BE2C (cell line): ENCODE results near the gene AFF4.

ENCODE experiments used
- DNase-seq: peaks from one replicate; pipeline ENCODE4 v3.0.0-alpha.2; 2020
- H3K27me3 ChIP-seq: fragments of 250-450 bp; sonication (Bioruptor Pico); 2 replicates; pipeline ENCODE4 v1.5.1; 2020; ENCODE audit warnings: mild to moderate bottlenecking
- H3K36me3 ChIP-seq: fragments of 250-450 bp; sonication (Bioruptor Pico); 2 replicates; pipeline ENCODE4 v1.5.1; 2020; ENCODE audit warnings: mild to moderate bottlenecking
- H3K4me1 ChIP-seq: fragments of 250-450 bp; sonication (Bioruptor Pico); 2 replicates; pipeline ENCODE4 v1.5.1; 2020
- H3K4me3 ChIP-seq: 2 replicates; pipeline ENCODE4 v1.5.1; 2011; ENCODE audit warnings: low read depth, low read length
- H3K9me3 ChIP-seq: fragments of 250-450 bp; sonication (Bioruptor Pico); 2 replicates; pipeline ENCODE4 v1.5.1; 2020
- TF ChIP-seq, protein P1 (sequence below): IDR thresholded peaks from 2 replicates; pipeline ENCODE4 v1.5.1; 2012; ENCODE audit warnings: mild to moderate bottlenecking, low read depth, low read length

Gene AFF4

DNA sequence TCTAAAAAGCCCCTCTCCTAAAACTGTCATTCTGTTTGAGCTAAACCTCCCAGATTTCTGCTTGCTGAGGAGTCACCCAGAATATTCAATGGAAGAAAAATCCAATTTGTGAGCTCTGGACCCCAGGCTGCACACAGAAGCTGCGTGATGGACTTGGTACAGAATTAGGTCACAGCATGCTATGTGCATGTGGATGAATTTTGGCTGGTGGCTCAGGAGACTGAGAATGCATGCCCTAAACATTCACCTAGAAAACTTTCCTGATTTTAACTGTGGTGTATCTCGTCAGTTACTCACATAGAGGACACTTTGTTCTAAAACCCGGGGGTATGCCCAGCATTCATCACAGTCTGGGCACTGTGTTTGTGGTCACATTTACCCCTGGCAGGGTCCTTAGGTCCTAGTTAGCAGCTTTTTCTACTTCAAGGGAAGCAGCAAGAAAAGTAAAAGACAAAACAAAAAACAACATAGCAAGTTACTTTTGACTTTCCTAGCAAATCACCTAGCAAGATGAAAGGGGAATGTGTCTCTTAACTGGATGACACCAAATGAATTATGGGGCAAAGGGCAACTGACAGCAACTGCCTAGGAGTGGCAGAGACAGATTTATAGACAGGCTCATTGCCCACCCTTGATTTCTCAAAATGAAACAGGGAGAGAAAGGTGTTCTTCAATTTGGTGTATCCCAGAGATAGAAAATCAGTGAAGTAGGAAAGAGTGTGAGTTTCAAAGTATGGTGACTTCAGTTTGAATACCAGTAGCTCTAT is 124.7 kb downstream of the AFF4 start:
- Histone ChIP-seq H3K4me1 (no peaks in the 10 kb centered on the region), H3K9me3 (no peaks in the 10 kb centered on the region), H3K4me3 (no peak overlapping the region), H3K36me3 (no peaks in the 10 kb centered on the region), H3K27me3 (no peaks in the 10 kb centered on the region)
- TF ChIP-seq, protein P1, sequence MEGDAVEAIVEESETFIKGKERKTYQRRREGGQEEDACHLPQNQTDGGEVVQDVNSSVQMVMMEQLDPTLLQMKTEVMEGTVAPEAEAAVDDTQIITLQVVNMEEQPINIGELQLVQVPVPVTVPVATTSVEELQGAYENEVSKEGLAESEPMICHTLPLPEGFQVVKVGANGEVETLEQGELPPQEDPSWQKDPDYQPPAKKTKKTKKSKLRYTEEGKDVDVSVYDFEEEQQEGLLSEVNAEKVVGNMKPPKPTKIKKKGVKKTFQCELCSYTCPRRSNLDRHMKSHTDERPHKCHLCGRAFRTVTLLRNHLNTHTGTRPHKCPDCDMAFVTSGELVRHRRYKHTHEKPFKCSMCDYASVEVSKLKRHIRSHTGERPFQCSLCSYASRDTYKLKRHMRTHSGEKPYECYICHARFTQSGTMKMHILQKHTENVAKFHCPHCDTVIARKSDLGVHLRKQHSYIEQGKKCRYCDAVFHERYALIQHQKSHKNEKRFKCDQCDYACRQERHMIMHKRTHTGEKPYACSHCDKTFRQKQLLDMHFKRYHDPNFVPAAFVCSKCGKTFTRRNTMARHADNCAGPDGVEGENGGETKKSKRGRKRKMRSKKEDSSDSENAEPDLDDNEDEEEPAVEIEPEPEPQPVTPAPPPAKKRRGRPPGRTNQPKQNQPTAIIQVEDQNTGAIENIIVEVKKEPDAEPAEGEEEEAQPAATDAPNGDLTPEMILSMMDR = no peak
- DNase-seq = no peak

DNA sequence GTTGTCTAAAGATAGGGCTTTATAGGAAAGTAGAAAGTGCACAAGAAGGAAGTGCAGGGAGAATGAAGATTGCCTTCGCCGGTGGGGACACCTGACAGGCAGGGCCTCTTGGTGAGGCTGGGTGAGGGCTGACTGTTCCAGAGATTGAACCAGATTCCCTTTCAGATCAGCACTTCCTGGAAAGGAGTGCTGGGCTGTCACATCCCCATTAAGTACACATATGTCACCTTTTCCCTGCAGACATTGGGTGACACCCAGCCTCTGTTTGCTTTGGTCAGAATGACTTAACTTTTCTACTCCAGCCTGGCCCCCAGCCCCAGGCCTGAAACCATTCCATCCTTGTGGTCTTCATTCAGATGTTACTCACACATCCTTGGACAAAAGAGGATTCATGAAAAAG is 125.6 kb downstream of the AFF4 start:
- TF ChIP-seq, protein P1 = no peak
- H3K4me3 ChIP-seq = no peak overlapping the region
- no peaks in the 10 kb centered on the region for H3K9me3 ChIP-seq
- H3K4me1 ChIP-seq = no peaks in the 10 kb centered on the region
- no peak for DNase-seq
- H3K36me3 ChIP-seq = no peaks in the 10 kb centered on the region
- H3K27me3 ChIP-seq = no peaks in the 10 kb centered on the region

DNA sequence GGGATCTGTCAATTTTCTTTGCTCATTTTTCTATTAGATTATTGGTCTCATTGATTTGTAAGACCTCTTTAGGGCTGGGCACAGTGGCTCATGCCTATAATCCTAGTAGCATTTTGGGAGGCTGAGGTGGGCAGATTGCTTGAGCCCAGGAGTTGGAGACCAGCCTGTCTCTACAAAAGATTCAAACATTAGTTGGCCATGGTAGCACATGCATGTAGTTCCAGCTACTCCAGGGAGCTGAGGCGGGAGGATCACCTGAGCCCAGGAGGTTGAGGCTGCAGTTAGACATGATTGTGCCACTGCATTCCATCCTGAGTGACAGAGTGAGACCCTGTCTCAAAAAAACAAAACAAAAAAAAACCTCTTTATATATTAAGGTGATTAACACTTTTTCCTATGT is 126.6 kb downstream of the AFF4 start:
- Histone ChIP-seq H3K9me3 (no peaks in the 10 kb centered on the region), H3K27me3 (no peaks in the 10 kb centered on the region), H3K36me3 (no peaks in the 10 kb centered on the region), H3K4me1 (no peaks in the 10 kb centered on the region), H3K4me3 (no peak overlapping the region)
- TF ChIP-seq, protein P1 = no peak
- DNase-seq = no peak

DNA sequence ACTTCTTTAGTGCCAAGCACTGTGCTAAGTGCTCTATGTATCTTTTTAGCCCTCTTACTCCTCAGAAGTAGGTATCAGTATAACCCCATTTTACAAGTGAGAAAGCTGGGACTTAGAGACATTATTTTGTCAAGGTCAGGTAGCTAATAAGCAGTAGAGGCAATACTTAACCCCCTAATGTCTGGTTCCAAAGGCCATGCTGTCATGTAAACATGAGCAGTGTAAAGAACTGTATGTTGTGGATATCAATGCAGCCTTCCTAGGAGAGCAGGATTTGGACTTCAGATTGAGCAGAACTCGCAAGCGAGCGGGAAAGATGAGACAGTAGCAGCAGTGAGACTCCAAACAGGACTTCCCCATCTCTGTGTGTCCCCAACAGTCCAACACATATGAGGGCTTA is 129.4 kb downstream of the AFF4 start:
- no peaks in the 10 kb centered on the region for H3K27me3 ChIP-seq
- no peaks in the 10 kb centered on the region for H3K36me3 ChIP-seq
- H3K9me3 ChIP-seq = no peaks in the 10 kb centered on the region
- no peak for DNase-seq
- no peak overlapping the region for H3K4me3 ChIP-seq
- no peaks in the 10 kb centered on the region for H3K4me1 ChIP-seq
- TF ChIP-seq, protein P1 = no peak

DNA sequence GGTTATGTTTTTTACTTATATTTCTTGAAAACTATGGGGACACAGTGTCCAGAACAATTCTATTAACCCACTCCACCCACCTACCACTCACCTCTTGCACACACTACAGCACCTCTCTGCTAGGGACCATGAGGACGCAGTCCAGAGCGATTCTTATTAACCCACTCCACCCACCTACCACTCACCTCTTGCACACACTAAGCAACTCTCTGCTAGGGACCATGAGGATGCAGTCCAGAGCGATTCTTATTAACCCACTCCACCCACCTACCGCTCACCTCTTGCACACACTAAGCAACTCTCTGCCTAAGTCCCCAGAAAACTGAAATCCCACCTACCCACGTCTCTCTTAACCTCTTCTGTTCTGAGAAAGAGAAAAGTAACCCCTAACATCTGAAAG is 130.8 kb downstream of the AFF4 start:
- no peaks in the 10 kb centered on the region for H3K9me3 ChIP-seq
- H3K4me1 ChIP-seq = no peaks in the 10 kb centered on the region
- TF ChIP-seq, protein P1 = no peak
- no peak for DNase-seq
- H3K36me3 ChIP-seq = no peaks in the 10 kb centered on the region
- H3K27me3 ChIP-seq = no peaks in the 10 kb centered on the region
- no peak overlapping the region for H3K4me3 ChIP-seq

DNA sequence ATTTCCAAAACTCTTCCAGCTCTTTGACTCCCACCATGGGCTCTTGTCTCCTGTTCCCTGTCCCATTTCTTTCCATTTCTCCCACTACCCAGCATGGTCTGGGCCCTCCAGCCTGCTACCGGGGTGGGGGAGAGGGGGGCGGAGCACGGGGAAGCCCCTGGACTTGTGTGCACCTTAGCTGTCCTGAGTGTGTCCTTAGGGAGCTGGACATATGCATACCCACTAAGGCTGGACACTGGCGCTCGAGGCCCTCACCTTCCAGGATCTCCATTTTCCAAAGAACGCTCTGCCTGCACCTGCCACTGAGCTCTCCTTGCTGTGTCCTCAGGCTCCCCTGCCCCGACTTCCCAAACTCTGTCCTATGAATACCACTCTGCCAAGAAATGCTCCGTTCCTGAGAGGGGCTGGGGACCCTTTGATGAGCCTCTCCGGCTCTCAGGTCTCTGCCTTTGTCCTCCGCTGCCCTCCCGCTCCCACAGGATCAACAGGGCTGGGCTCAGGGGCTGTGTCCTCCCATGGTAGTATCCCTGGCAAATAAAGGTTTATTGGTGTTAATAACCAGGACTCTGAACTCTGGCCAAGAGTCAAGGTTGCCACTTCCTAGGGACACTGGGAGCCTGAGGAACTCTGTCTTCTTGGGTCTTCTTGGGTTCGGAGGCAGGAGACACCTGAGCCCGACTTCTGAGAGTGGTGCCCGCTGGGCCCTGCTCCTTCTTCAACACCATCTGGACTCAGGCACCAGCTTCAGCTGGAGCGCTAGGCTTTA is 132.2 kb downstream of the AFF4 start:
- H3K27me3 ChIP-seq = no peaks in the 10 kb centered on the region
- H3K4me3 ChIP-seq = no peak overlapping the region
- DNase-seq = no peak
- H3K36me3 ChIP-seq = no peaks in the 10 kb centered on the region
- no peaks in the 10 kb centered on the region for H3K9me3 ChIP-seq
- TF ChIP-seq, protein P1 = no peak
- no peaks in the 10 kb centered on the region for H3K4me1 ChIP-seq
